SU-DHL-6 (cell line): Measurements from ENCODE around the gene NMT2.
"Not testable (repeated sequence)": the region's sequence is repeated elsewhere in the genome, so short reads cannot be mapped to it uniquely, and the experiment has no call there.

ENCODE experiments used
- EZH2phosphoT487 ChIP-seq: fragments of 200-600 bp; sonication (generic), shearing (Covaris generic); conservative IDR thresholded peaks from 2 replicates; pipeline ENCODE4 v1.6.1; 2018; ENCODE audit warnings: mild to moderate bottlenecking, antibody characterized with exemption, low read length, moderate library complexity, mixed read lengths
- TF ChIP-seq, protein P1 (sequence below): fragments of 200-600 bp; sonication (generic); IDR thresholded peaks from one replicate; pipeline ENCODE4 v1.5.1; 2017; ENCODE audit warnings: antibody characterized with exemption, mild to moderate bottlenecking, low read length, moderate library complexity; ENCODE audit not compliant: insufficient read depth, poor library complexity, severe bottlenecking

DNA sequence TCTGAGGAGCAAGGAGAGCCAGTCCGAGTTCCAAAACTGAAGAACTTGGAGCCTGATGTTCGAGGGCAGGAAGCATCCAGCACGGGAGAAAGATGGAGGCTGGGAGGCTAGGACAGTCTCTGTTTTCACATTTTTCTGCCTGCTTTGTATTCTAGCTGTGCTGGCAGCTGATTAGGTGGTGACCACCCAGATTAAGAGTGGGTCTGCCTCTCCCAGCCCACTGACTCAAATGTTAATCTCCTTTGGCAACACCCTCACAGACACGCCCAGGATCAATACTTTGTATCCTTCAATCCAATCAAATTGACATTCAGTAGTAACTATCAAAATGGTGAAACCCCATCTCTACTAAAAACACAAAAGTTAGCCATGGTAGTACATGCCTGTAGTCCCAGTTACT, 38.9 kb upstream of the NMT2 start:
- TF ChIP-seq, protein P1, sequence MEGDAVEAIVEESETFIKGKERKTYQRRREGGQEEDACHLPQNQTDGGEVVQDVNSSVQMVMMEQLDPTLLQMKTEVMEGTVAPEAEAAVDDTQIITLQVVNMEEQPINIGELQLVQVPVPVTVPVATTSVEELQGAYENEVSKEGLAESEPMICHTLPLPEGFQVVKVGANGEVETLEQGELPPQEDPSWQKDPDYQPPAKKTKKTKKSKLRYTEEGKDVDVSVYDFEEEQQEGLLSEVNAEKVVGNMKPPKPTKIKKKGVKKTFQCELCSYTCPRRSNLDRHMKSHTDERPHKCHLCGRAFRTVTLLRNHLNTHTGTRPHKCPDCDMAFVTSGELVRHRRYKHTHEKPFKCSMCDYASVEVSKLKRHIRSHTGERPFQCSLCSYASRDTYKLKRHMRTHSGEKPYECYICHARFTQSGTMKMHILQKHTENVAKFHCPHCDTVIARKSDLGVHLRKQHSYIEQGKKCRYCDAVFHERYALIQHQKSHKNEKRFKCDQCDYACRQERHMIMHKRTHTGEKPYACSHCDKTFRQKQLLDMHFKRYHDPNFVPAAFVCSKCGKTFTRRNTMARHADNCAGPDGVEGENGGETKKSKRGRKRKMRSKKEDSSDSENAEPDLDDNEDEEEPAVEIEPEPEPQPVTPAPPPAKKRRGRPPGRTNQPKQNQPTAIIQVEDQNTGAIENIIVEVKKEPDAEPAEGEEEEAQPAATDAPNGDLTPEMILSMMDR, result not testable (repeated sequence)
- not testable (repeated sequence) for TF ChIP-seq EZH2phosphoT487
